DOHH2 (cell line): ENCODE data around the gene DHX36.

ENCODE experiments used
- CTCF ChIP-seq: fragments of 200-600 bp; sonication (generic); IDR thresholded peaks from one replicate; pipeline ENCODE4 v1.5.1; 2014; ENCODE audit warnings: antibody characterized with exemption, mild to moderate bottlenecking, low read depth, low read length; ENCODE audit not compliant: poor library complexity, severe bottlenecking
- EZH2phosphoT487 ChIP-seq: fragments of 200-600 bp; sonication (generic); IDR thresholded peaks from 2 replicates; pipeline ENCODE4 v1.6.1; 2017; ENCODE audit warnings: borderline replicate concordance, mild to moderate bottlenecking, antibody characterized with exemption, low read length, moderate library complexity, mixed read lengths

GRCh38 chr3:154334973-154335420 lies 10.7 kb upstream of the DHX36 start:
- TF ChIP-seq CTCF (peak; percentile 27), EZH2phosphoT487 (no peak)
